ENCODE data around the gene PHACTR4.
"Not testable (repeated sequence)": the region's sequence is repeated elsewhere in the genome, so short reads cannot be mapped to it uniquely, and the experiment has no call there.

The PHACTR4 gene

GRCh38 chr1:28466226-28466778 lies 96.8 kb downstream of the PHACTR4 start:
- no peak for TF ChIP-seq CTCF (IDR thresholded peaks at IDR 0.05)
- no peaks in the 10 kb centered on the region for H3K27me3 ChIP-seq
- H3K9me3 ChIP-seq, result no peaks in the 10 kb centered on the region
- peaks cover 26 to 67% (median 30%) of the 10 kb centered on the region in 3 donors for H3K36me3 ChIP-seq
- H3K27ac ChIP-seq, result no peak overlapping the region
- DNase-seq, result peak in 1 of 2 donors; percentile 31
- no peaks in the 10 kb centered on the region for H3K4me1 ChIP-seq
- no peak overlapping the region for H3K4me3 ChIP-seq
- intact Hi-C loops (cut with DNase I; ENCODE audit: low total_unique reads), result no loop called here

DNA sequence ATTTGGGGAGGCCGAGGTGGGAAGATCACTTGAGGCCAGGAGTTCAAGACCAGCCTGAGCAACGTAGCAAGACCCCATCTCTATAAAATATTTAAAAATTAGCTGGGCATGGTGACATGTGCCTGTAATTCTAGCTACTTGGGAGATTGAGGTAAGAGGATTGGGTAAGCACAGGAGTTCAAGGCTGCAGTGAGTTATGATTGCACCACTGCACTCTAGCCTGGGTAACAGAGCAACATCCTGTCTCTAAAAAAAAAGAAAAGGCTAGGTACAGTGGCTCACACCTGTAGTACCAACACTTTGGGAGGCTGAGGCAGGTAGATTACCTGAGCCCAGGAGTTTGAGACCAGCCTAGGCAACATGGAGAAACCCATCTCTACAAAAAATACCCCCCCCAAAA lies 100.6 kb downstream of the PHACTR4 start:
- H3K4me3 ChIP-seq, result no peak overlapping the region
- no peak overlapping the region for H3K27ac ChIP-seq
- intact Hi-C loops (cut with DNase I; ENCODE audit: low total_unique reads), result no loop called here
- no peaks in the 10 kb centered on the region for H3K4me1 ChIP-seq
- no peaks in the 10 kb centered on the region for H3K27me3 ChIP-seq
- no peak for DNase-seq
- H3K36me3 ChIP-seq, result peaks cover 32 to 62% (median 48%) of the 10 kb centered on the region in 3 donors
- no peak for TF ChIP-seq CTCF (IDR thresholded peaks at IDR 0.05)
- H3K9me3 ChIP-seq, result no peaks in the 10 kb centered on the region

GRCh38 chr1:28479497-28479896 lies 110.0 kb downstream of the PHACTR4 start:
- intact Hi-C loops (cut with DNase I; ENCODE audit: low total_unique reads); H3K4me1 ChIP-seq; H3K27me3 ChIP-seq; H3K27ac ChIP-seq; H3K4me3 ChIP-seq; DNase-seq; H3K9me3 ChIP-seq: not testable (repeated sequence)
- H3K36me3 ChIP-seq, result peaks cover 46 to 95% (median 70%) of the 10 kb centered on the region in 3 donors

GRCh38 chr1:28480308-28480707 lies 110.8 kb downstream of the PHACTR4 start:
- H3K27ac ChIP-seq, result no peak overlapping the region
- TF ChIP-seq CTCF (IDR thresholded peaks at IDR 0.05), result no peak
- H3K27me3 ChIP-seq, result no peaks in the 10 kb centered on the region
- H3K36me3 ChIP-seq, result peaks cover 51 to 98% (median 70%) of the 10 kb centered on the region in 3 donors
- no peaks in the 10 kb centered on the region for H3K4me1 ChIP-seq
- H3K9me3 ChIP-seq, result no peaks in the 10 kb centered on the region
- no peak for DNase-seq
- H3K4me3 ChIP-seq, result no peak overlapping the region
- intact Hi-C loops (cut with DNase I; ENCODE audit: low total_unique reads), result no loop called here

DNA sequence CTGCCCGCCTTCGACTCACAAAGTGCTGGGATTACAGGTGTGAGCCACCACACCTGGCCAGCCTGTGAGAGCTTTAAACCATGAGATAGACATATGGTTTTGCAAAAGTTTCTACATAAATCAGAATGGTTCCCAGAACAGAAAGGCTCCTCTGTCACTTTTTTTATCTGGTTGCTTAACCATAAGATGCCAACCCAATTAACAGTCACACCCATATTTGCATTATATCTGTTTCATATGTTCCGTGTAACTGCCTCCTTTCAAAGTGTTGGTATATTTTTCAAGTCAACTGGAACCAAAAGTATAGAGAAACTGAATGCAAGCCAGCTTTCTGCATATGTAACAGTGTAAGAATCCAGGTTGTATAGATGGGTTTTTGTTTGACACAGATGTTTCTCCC lies 112.6 kb downstream of the PHACTR4 start:
- Histone ChIP-seq H3K36me3 (peaks cover 53 to 98% (median 66%) of the 10 kb centered on the region in 3 donors), H3K27me3 (no peaks in the 10 kb centered on the region), H3K9me3 (no peaks in the 10 kb centered on the region), H3K4me3 (no peak overlapping the region), H3K4me1 (no peaks in the 10 kb centered on the region), H3K27ac (no peak overlapping the region)
- TF ChIP-seq CTCF (IDR thresholded peaks at IDR 0.05), result no peak
- intact Hi-C loops (cut with DNase I; ENCODE audit: low total_unique reads), result no loop called here
- peak in 1 of 2 donors; percentile 2 for DNase-seq

DNA sequence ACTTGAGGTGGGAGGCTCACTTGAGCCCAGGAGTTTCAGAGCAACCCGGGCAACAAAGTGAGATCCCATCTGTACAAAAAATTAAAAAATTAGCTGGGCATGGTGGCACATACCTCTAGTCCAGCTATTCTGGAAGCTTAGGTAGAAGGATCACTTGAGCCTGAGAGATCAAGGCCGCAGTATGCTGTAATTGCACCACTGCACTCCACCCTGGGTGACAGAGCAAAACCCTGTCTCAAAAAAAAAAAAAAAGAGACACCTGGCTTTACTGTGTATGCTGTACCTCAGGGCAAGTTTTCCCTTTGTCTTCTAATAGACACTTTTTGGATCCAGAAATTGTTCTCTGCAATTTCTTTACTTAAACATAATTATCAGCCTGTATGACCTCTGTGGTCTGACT lies 113.2 kb downstream of the PHACTR4 start:
- peaks cover 48 to 92% (median 62%) of the 10 kb centered on the region in 3 donors for H3K36me3 ChIP-seq

More for the DNA sequence above, 113.2 kb downstream of the PHACTR4 start:
- no peak for DNase-seq
- no peaks in the 10 kb centered on the region for H3K4me1 ChIP-seq
- intact Hi-C loops (cut with DNase I; ENCODE audit: low total_unique reads), result no loop called here
- H3K9me3 ChIP-seq, result no peaks in the 10 kb centered on the region
- TF ChIP-seq CTCF (IDR thresholded peaks at IDR 0.05), result no peak
- no peak overlapping the region for H3K27ac ChIP-seq
- H3K4me3 ChIP-seq, result no peak overlapping the region
- no peaks in the 10 kb centered on the region for H3K27me3 ChIP-seq

Data from tibial artery (tissue), 4 donors.